NCI-H2227 (cell line): ENCODE data around the gene RPL13A.

Experiments used
- DNase-seq: peaks from one replicate; lab custom pipeline; 2025; ENCODE audit not compliant: unreplicated experiment; lab: John Stamatoyannopoulos, UW

Gene RPL13A

GRCh38 chr19:49502866-49503581 lies 15.6 kb downstream of the RPL13A start:
- peak; percentile 37 for DNase-seq

GRCh38 chr19:49503582-49503962 lies 16.2 kb downstream of the RPL13A start:
- DNase-seq, result no peak

GRCh38 chr19:49506575-49507105 lies 19.2 kb downstream of the RPL13A start:
- no peak for DNase-seq

GRCh38 chr19:49507803-49508494 lies 20.5 kb downstream of the RPL13A start:
- no peak for DNase-seq

GRCh38 chr19:49512970-49513745 lies 25.8 kb downstream of the RPL13A start:
- peak; percentile 23 for DNase-seq

GRCh38 chr19:49513746-49514118 lies 26.3 kb downstream of the RPL13A start:
- DNase-seq, result no peak

- DNase-seq, result no peak
These were observed 26.7 kb downstream of the RPL13A start for GRCh38 chr19:49514151-49514550.

- no peak for DNase-seq
These were observed 28.4 kb downstream of the RPL13A start for GRCh38 chr19:49515767-49516166.

GRCh38 chr19:49518033-49518432 lies 30.6 kb downstream of the RPL13A start:
- no peak for DNase-seq

GRCh38 chr19:49520705-49521319 lies 33.4 kb downstream of the RPL13A start:
- no peak for DNase-seq

GRCh38 chr19:49524812-49525455 lies 37.5 kb downstream of the RPL13A start:
- DNase-seq, result no peak

GRCh38 chr19:49528211-49528771 lies 40.9 kb downstream of the RPL13A start:
- no peak for DNase-seq

GRCh38 chr19:49530708-49531107 lies 43.3 kb downstream of the RPL13A start:
- no peak for DNase-seq

- peak; percentile 71 for DNase-seq
These were observed 46.4 kb downstream of the RPL13A start for GRCh38 chr19:49533551-49534488.

- DNase-seq, result no peak
These were observed 47.4 kb downstream of the RPL13A start for GRCh38 chr19:49534632-49535385.

- DNase-seq, result no peak
These were observed 49.6 kb downstream of the RPL13A start for GRCh38 chr19:49536921-49537462.

- DNase-seq, result no peak
These were observed 51.2 kb downstream of the RPL13A start for GRCh38 chr19:49538643-49539042.

GRCh38 chr19:49539192-49539952 lies 52.0 kb downstream of the RPL13A start:
- no peak for DNase-seq
